Right lobe of liver (tissue), 6 donors: ENCODE results near the gene ANXA3. TPM values are rescaled to one million over a fixed set of nuclear protein-coding genes. Genes with fewer than 3 reads are reported as not detected.

ENCODE experiments used
- ATAC-seq, 4 donors: fragments of 200-7000 bp; cut with Tn5 transposase; one replicate each; pipeline ENCODE4 v1.9.1; 2020; ENCODE audit warnings: mild to moderate bottlenecking in 4 of 4, moderate library complexity in 4 of 4
- DNase-seq, 3 donors: peaks; one replicate each; pipeline ENCODE4 v3.0.0-alpha.2; 2020
- H3K27ac ChIP-seq, 3 donors: fragments of 200-600 bp; one replicate each; pipeline ENCODE4 v1.8.0; 2022
- H3K27me3 ChIP-seq, 2 donors: fragments of 200-600 bp; one replicate each; pipeline ENCODE4 v1.8.0; 2022
- H3K36me3 ChIP-seq, 4 donors: fragments of 200-600 bp; sonication (generic) in 1 of 4; one replicate each; pipeline versions ENCODE4 v1.5.1 to v1.8.0; 2017 to 2022; ENCODE audit warnings: control low read depth in 1 of 4
- H3K4me1 ChIP-seq, 4 donors: fragments of 200-600 bp; sonication (generic) in 1 of 4; one replicate each; pipeline versions ENCODE4 v1.5.1 to v1.8.0; 2017 to 2022; ENCODE audit warnings: control low read depth in 1 of 4
- H3K4me3 ChIP-seq, 3 donors: fragments of 200-600 bp; one replicate each; pipeline ENCODE4 v1.8.0; 2022
- H3K9me3 ChIP-seq, 4 donors: fragments of 200-600 bp; sonication (generic) in 1 of 4; one replicate each; pipeline versions ENCODE4 v1.5.1 to v1.8.0; 2017 to 2022; ENCODE audit warnings: control low read depth in 1 of 4
- CTCF ChIP-seq, 4 donors: fragments of 200-600 bp in 3 of 4; fragments of 450-650 bp in 1 of 4; IDR thresholded peaks; one replicate each; pipeline versions ENCODE4 v1.5.1 to v1.8.0; 2016 to 2022; ENCODE audit warnings: antibody characterized with exemption in 4 of 4, mild to moderate bottlenecking in 2 of 4
- POLR2A ChIP-seq: fragments of 450-650 bp; IDR thresholded peaks from one replicate; pipeline ENCODE4 v1.6.1; 2017; ENCODE audit warnings: antibody characterized with exemption, mild to moderate bottlenecking
- WGBS: methylation state at CpG from one replicate; pipeline ENCODE4 v1.1.6; 2018; ENCODE audit warnings: low coverage, low lambda C conversion rate; ENCODE audit not compliant: insufficient coverage; ENCODE audit errors: missing lambda C conversion rate; 5-methylcytosine and 5-hydroxymethylcytosine counted together
- intact Hi-C, 2 donors: fragments of 100-400 bp; cut with DNase I; formaldehyde crosslinking; loops; one replicate each; pipeline versions ENCODE4 v1.11.2 to v1.14.1; 2022
- total RNA-seq, 6 experiments: library from RNA; depleted of rRNA in 2 of 6; stranded (reverse); fragments of >200 nt in 2 of 6; fragmentation: NEBNext Ultra II Directional in 3 of 6; extraction: Animal tissue kit (Norgen Biotek cat#: 25700) in 3 of 6; gene quantifications; one replicate each; pipeline versions ENCODE4 v1.1.0 to v1.2.4, GENCODE V29; 2016 to 2023
- donor health status: DM: no; HTN: yes; CAD: no.
- donor health status: DM: no; HTN: no; CAD: no.
- donor health status: DM: no; HTN: no; CAD: no.
- donor health status: DM: no; HTN: yes; CAD: no.
- donor health status: DM: no; HTN: yes; CAD: no.

ANXA3 gene
- total RNA-seq, 6 experiments from 2014 or later, result 0.95 to 3.4 (median 2.0) TPM

- H3K27me3 ChIP-seq, result no peaks in the 10 kb centered on the region
- H3K9me3 ChIP-seq, result no peaks in the 10 kb centered on the region
- TF ChIP-seq POLR2A, result no peak
- TF ChIP-seq CTCF (IDR thresholded peaks at IDR 0.05), result no peak
- H3K4me3 ChIP-seq, result no peak overlapping the region
- no peak for ATAC-seq
- no peaks in the 10 kb centered on the region for H3K4me1 ChIP-seq
- intact Hi-C loops, result no loop called here
- no peak for DNase-seq
- no peak overlapping the region for H3K27ac ChIP-seq
- WGBS, result 89% methylated on average over 7 of the region's 7 CpGs
- no peaks in the 10 kb centered on the region for H3K36me3 ChIP-seq
Observed at GRCh38 chr4:78601013-78601412, 49.4 kb downstream of the ANXA3 start.

- WGBS, result 17% methylated on average over 1 of the region's 3 CpGs
- no peaks in the 10 kb centered on the region for H3K9me3 ChIP-seq
- H3K4me1 ChIP-seq, result no peaks in the 10 kb centered on the region
- TF ChIP-seq CTCF (IDR thresholded peaks at IDR 0.05), result no peak
- no peak for TF ChIP-seq POLR2A
- H3K4me3 ChIP-seq, result no peak overlapping the region
- H3K27me3 ChIP-seq, result no peaks in the 10 kb centered on the region
- intact Hi-C loops, result no loop called here
- no peak overlapping the region for H3K27ac ChIP-seq
- no peak for DNase-seq
- no peaks in the 10 kb centered on the region for H3K36me3 ChIP-seq
- ATAC-seq, result no peak
Observed at GRCh38 chr4:78602334-78602733, 50.8 kb downstream of the ANXA3 start.

- Histone ChIP-seq H3K4me3 (no peak overlapping the region), H3K27ac (no peak overlapping the region), H3K36me3 (no peaks in the 10 kb centered on the region), H3K27me3 (no peaks in the 10 kb centered on the region), H3K4me1 (no peaks in the 10 kb centered on the region), H3K9me3 (no peaks in the 10 kb centered on the region)
- no peak for DNase-seq
- ATAC-seq, result no peak
- WGBS, result 96% methylated on average over 3 of the region's 3 CpGs
- TF ChIP-seq CTCF (IDR thresholded peaks at IDR 0.05) (no peak), POLR2A (no peak)
- intact Hi-C loops, result no loop called here
Observed at GRCh38 chr4:78603384-78603783, 51.8 kb downstream of the ANXA3 start.

- DNase-seq (no peak), ATAC-seq (no peak)
- intact Hi-C loops, result no loop called here
- WGBS, result 71% methylated on average over 2 of the region's 2 CpGs
- Histone ChIP-seq H3K27me3 (no peaks in the 10 kb centered on the region), H3K4me1 (no peaks in the 10 kb centered on the region), H3K4me3 (no peak overlapping the region), H3K36me3 (no peaks in the 10 kb centered on the region), H3K27ac (no peak overlapping the region), H3K9me3 (no peaks in the 10 kb centered on the region)
- no peak for TF ChIP-seq POLR2A
- TF ChIP-seq CTCF (IDR thresholded peaks at IDR 0.05), result no peak
Observed at GRCh38 chr4:78604988-78605387, 53.4 kb downstream of the ANXA3 start.

- intact Hi-C loops, result no loop called here
- DNase-seq, result no peak
- no peak overlapping the region for H3K27ac ChIP-seq
- no peak overlapping the region for H3K4me3 ChIP-seq
- ATAC-seq, result no peak
- H3K27me3 ChIP-seq, result no peaks in the 10 kb centered on the region
- H3K4me1 ChIP-seq, result no peaks in the 10 kb centered on the region
- no peaks in the 10 kb centered on the region for H3K36me3 ChIP-seq
- no peaks in the 10 kb centered on the region for H3K9me3 ChIP-seq
- WGBS, result 80% methylated on average over 1 of the region's 3 CpGs
- TF ChIP-seq CTCF (IDR thresholded peaks at IDR 0.05) (no peak), POLR2A (no peak)
Observed at GRCh38 chr4:78606035-78606434, 54.5 kb downstream of the ANXA3 start.
